ENCODE results near the gene FGGY. TPM values are rescaled to one million over a fixed set of nuclear protein-coding genes. Genes with fewer than 3 reads are reported as not detected.
"Not testable (repeated sequence)": the region's sequence is repeated elsewhere in the genome, so short reads cannot be mapped to it uniquely, and the experiment has no call there.

Gene FGGY
- total RNA-seq, 2 donors from 2014 or later: 14.1 to 14.8 TPM

- Histone ChIP-seq H3K4me1 (ENCODE audit: control insufficient read depth, insufficient read depth, low read length) (no peaks in the 10 kb centered on the region), H3K27me3 (ENCODE audit: control insufficient read depth, insufficient read depth, low read length, poor library complexity, severe bottlenecking) (no peaks in the 10 kb centered on the region), H3K9ac (ENCODE audit: extremely low read depth, low read length, poor library complexity, severe bottlenecking) (no peak overlapping the region), H3K36me3 (ENCODE audit: control insufficient read depth, insufficient read depth, low read length) (no peaks in the 10 kb centered on the region), H3K9me3 (ENCODE audit: control insufficient read depth, low read length) (peaks cover 1% of the 10 kb centered on the region), H3K27ac (ENCODE audit: low read depth, low read length) (no peak overlapping the region), H3K4me3 (ENCODE audit: low read length) (no peak overlapping the region)
- Mint-ChIP-seq H3K4me1 (no peaks in the 10 kb centered on the region), H3K36me3 (ENCODE audit: low read depth) (peaks cover 6% of the 10 kb centered on the region), H3K9me3 (peaks cover 9% of the 10 kb centered on the region), H3K27me3 (ENCODE audit: insufficient read depth) (no peaks in the 10 kb centered on the region), H3K4me3 (no peak overlapping the region), H3K27ac (no peak overlapping the region)
- TF ChIP-seq CTCF (conservative IDR thresholded peaks at IDR 0.05): no peak
- no peak for DNase-seq
- WGBS, 2 experiments (ENCODE audit: insufficient coverage in 1 of 2, insufficient read length in 1 of 2): 95 to 100% methylated on average over 1 of the region's 1 CpG
These were observed 282.3 kb downstream of the FGGY start for GRCh38 chr1:59579222-59579621.

GRCh38 chr1:59580257-59580656, 283.4 kb downstream of the FGGY start:
- Mint-ChIP-seq H3K4me1 (no peaks in the 10 kb centered on the region), H3K27me3 (ENCODE audit: insufficient read depth) (no peaks in the 10 kb centered on the region)

GRCh38 chr1:59592410-59592809, 295.5 kb downstream of the FGGY start:
- not testable (repeated sequence) for H3K4me1 ChIP-seq (ENCODE audit: control insufficient read depth, insufficient read depth, low read length); H3K27ac ChIP-seq (ENCODE audit: low read depth, low read length); DNase-seq; H3K27ac Mint-ChIP-seq; H3K4me3 Mint-ChIP-seq; H3K36me3 ChIP-seq (ENCODE audit: control insufficient read depth, insufficient read depth, low read length); H3K36me3 Mint-ChIP-seq (ENCODE audit: low read depth); H3K9me3 ChIP-seq (ENCODE audit: control insufficient read depth, low read length); H3K27me3 ChIP-seq (ENCODE audit: control insufficient read depth, insufficient read depth, low read length, poor library complexity, severe bottlenecking); H3K27me3 Mint-ChIP-seq (ENCODE audit: insufficient read depth); H3K4me3 ChIP-seq (ENCODE audit: low read length); H3K9ac ChIP-seq (ENCODE audit: extremely low read depth, low read length, poor library complexity, severe bottlenecking)
- H3K4me1 Mint-ChIP-seq: peaks cover 16% of the 10 kb centered on the region
- H3K9me3 Mint-ChIP-seq: peaks cover 22% of the 10 kb centered on the region
- no CpG with 5 or more reads among the region's 2 CpGs for WGBS, 2 experiments (ENCODE audit: insufficient coverage in 1 of 2, insufficient read length in 1 of 2)

More at GRCh38 chr1:59580257-59580656, 283.4 kb downstream of the FGGY start:
- Mint-ChIP-seq H3K27ac (no peak overlapping the region), H3K36me3 (ENCODE audit: low read depth) (peaks cover 6% of the 10 kb centered on the region), H3K9me3 (peaks cover 10% of the 10 kb centered on the region), H3K4me3 (no peak overlapping the region)
- H3K27ac ChIP-seq (ENCODE audit: low read depth, low read length): no peak overlapping the region
- no peaks in the 10 kb centered on the region for H3K27me3 ChIP-seq (ENCODE audit: control insufficient read depth, insufficient read depth, low read length, poor library complexity, severe bottlenecking)
- no peaks in the 10 kb centered on the region for H3K4me1 ChIP-seq (ENCODE audit: control insufficient read depth, insufficient read depth, low read length)
- no peak overlapping the region for H3K4me3 ChIP-seq (ENCODE audit: low read length)
- no peaks in the 10 kb centered on the region for H3K9me3 ChIP-seq (ENCODE audit: control insufficient read depth, low read length)
- H3K36me3 ChIP-seq (ENCODE audit: control insufficient read depth, insufficient read depth, low read length): no peaks in the 10 kb centered on the region
- H3K9ac ChIP-seq (ENCODE audit: extremely low read depth, low read length, poor library complexity, severe bottlenecking): no peak overlapping the region
- WGBS, 2 experiments (ENCODE audit: insufficient coverage in 1 of 2, insufficient read length in 1 of 2): 80 to 86% methylated on average over 4 of the region's 4 CpGs
- no peak for DNase-seq
- TF ChIP-seq CTCF (conservative IDR thresholded peaks at IDR 0.05): no peak

GRCh38 chr1:59592924-59593323, 296.0 kb downstream of the FGGY start:
- Histone ChIP-seq H3K27me3 (ENCODE audit: control insufficient read depth, insufficient read depth, low read length, poor library complexity, severe bottlenecking) (no peaks in the 10 kb centered on the region), H3K36me3 (ENCODE audit: control insufficient read depth, insufficient read depth, low read length) (no peaks in the 10 kb centered on the region), H3K4me1 (ENCODE audit: control insufficient read depth, insufficient read depth, low read length) (no peaks in the 10 kb centered on the region), H3K27ac (ENCODE audit: low read depth, low read length) (no peak overlapping the region), H3K9me3 (ENCODE audit: control insufficient read depth, low read length) (no peaks in the 10 kb centered on the region), H3K9ac (ENCODE audit: extremely low read depth, low read length, poor library complexity, severe bottlenecking) (no peak overlapping the region), H3K4me3 (ENCODE audit: low read length) (no peak overlapping the region)
- Mint-ChIP-seq H3K36me3 (ENCODE audit: low read depth) (no peaks in the 10 kb centered on the region), H3K27me3 (ENCODE audit: insufficient read depth) (no peaks in the 10 kb centered on the region), H3K9me3 (peaks cover 17% of the 10 kb centered on the region), H3K27ac (no peak overlapping the region), H3K4me3 (no peak overlapping the region), H3K4me1 (peaks cover 16% of the 10 kb centered on the region)
- WGBS, 2 experiments (ENCODE audit: insufficient coverage in 1 of 2, insufficient read length in 1 of 2): 83 to 92% methylated on average over 1 to 2 of the region's 2 CpGs
- no peak for DNase-seq
- TF ChIP-seq CTCF (conservative IDR thresholded peaks at IDR 0.05): no peak

Measured in endodermal cell (in vitro differentiated cells).